ENCODE measurements around the gene CALR3. TPM values are rescaled to one million over a fixed set of nuclear protein-coding genes. Genes with fewer than 3 reads are reported as not detected.

CALR3 gene
- total and polyA plus RNA-seq, 10 of the 15 experiments (the other 5 are each of a cell fraction or from before 2014, with no cell fraction given), result 0.05 to 0.45 (median 0.12) TPM; not detected in 2

GRCh38 chr19:16446724-16447368 is 49.1 kb downstream of the CALR3 start (continued):
- TF ChIP-seq CUX1 (IDR thresholded peaks at IDR 0.05; ENCODE audit: insufficient replicate concordance, low read depth, low read length) (no peak), BHLHE40 (IDR thresholded peaks at IDR 0.05; ENCODE audit: borderline replicate concordance in 1 of 2, low read depth in 2 of 2, low read length in 1 of 2) (peak; percentile 96), TBL1XR1 (IDR thresholded peaks at IDR 0.05; ENCODE audit: low read depth, low read length) (no peak), SMC3 (IDR thresholded peaks at IDR 0.05; ENCODE audit: borderline replicate concordance, low read length) (no peak), NR2C1 (IDR thresholded peaks at IDR 0.05) (no peak), MYC (IDR thresholded peaks at IDR 0.05; ENCODE audit: insufficient read depth, insufficient read length, insufficient replicate concordance, low read length, severe bottlenecking) (no peak), EED (IDR thresholded peaks at IDR 0.05; ENCODE audit: low read depth) (peak; percentile 59; the same call in 1 of the 2 replicates), CREB1 (IDR thresholded peaks at IDR 0.05; ENCODE audit: low read depth) (0 out of 2 replicates have a peak, but pooled peaks have one; percentile 18), MXI1 (IDR thresholded peaks at IDR 0.05; ENCODE audit: low read depth, low read length) (peak; percentile 67; the same call in 1 of the 2 replicates), JUND (IDR thresholded peaks at IDR 0.05; ENCODE audit: low read depth, low read length) (peak; percentile 64; the same call in 1 of the 2 replicates), SREBF2 (IDR thresholded peaks at IDR 0.05; ENCODE audit: low read length) (no peak), RFX5 (IDR thresholded peaks at IDR 0.05; ENCODE audit: low read depth, low read length) (no peak), ESRRA (IDR thresholded peaks at IDR 0.05; ENCODE audit: low read length) (no peak), BCL3 (IDR thresholded peaks at IDR 0.05; ENCODE audit: borderline replicate concordance, insufficient read depth, low read depth, low read length, poor library complexity, severe bottlenecking) (no peak), ZBED1 (IDR thresholded peaks at IDR 0.05; ENCODE audit: borderline replicate concordance) (no peak; the same call in 1 of the 2 replicates), CREM (IDR thresholded peaks at IDR 0.05; ENCODE audit: low read depth) (no peak), SMARCA5 (IDR thresholded peaks at IDR 0.05) (no peak), HSF1 (IDR thresholded peaks at IDR 0.05; ENCODE audit: low read depth, low read length) (no peak), CBX3 (IDR thresholded peaks at IDR 0.05; ENCODE audit: borderline replicate concordance, low read depth) (no peak), SPI1 (IDR thresholded peaks at IDR 0.05; ENCODE audit: borderline replicate concordance, insufficient read depth, low read depth, low read length) (peak; percentile 67; the same call in 1 of the 2 replicates), MEF2B (IDR thresholded peaks at IDR 0.05; ENCODE audit: partially characterized antibody, poor library complexity, severe bottlenecking) (peak; percentile 18), NRF1 (conservative IDR thresholded peaks at IDR 0.05; ENCODE audit: low read depth, low read length) (no peak)

Measured in GM12878 (cell line).